Nucleus accumbens (tissue), 56 donors: ENCODE measurements around the gene PRR3.

ENCODE experiments used
- DNase-seq, 56 donors: peaks; one replicate each; lab custom pipeline; 2025; lab: John Stamatoyannopoulos, UW

PRR3 gene

GRCh38 chr6:30533460-30534294 is 23.4 kb upstream of the PRR3 start:
- DNase-seq = no peak

DNA sequence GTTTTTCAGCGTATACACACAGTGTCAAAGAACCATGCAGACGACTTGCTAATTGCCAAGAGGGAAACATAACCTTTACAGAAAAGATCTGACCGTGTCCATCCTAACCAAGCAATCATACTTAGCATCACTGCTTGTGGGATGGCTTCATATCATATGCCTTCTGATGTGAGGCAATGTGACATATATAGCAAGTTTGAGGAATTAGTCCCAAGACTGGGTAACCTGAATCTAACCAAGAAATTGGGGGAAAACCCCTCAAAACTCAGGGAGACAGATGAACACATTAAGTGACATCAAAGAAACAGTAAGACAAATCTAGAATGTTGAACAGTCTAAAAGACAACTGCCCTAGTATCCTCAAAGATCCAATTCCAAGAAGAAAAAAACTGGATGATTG is 19.2 kb upstream of the PRR3 start:
- DNase-seq = no peak

GRCh38 chr6:30541515-30542403 is 15.3 kb upstream of the PRR3 start:
- peak in 47 of 56 donors; percentile 9 to 81 (median 49) for DNase-seq

GRCh38 chr6:30542404-30542725 is 14.7 kb upstream of the PRR3 start:
- no peak for DNase-seq

DNA sequence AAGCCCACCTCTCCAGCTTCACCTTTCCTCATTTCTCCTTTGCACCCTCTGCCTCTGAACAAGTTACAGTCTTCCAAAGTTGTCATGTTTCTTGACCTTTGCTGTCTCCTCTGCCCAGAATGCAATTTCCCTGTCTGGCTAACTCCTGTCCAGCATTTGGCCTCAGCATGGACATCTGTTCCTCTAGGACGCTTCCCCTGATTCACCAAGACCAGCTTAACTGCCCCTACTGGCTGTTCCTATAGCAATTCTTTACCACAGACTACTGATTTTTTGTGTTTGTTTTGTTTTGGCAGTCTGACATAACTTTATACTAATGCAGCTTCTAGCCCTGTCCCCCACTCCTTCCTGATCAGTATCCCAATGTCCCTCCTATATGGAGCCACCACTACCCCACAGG is 14.2 kb upstream of the PRR3 start:
- DNase-seq = no peak

DNA sequence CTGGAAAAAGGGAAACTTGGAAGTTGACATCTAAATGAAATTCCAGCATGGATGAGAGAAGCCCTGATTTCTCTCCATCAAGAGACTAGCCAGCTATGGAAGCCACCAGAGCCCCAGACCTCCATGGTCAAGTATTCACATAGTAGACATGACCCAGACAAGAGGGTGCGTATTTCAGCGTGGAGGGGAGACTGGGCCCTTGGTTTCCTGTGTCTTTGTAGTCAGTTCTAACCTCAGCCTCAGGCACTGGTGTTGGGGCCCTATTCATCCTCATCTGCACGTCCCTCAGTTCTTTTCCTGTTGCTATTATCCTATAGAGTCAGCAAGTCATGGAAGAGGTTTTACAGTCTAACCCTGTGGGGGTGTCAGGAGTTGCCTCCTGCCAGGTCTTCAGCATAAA is 13.3 kb upstream of the PRR3 start:
- DNase-seq = no peak

GRCh38 chr6:30544666-30545272 is 12.3 kb upstream of the PRR3 start:
- DNase-seq = peak in 2 of 56 donors; percentile 11 to 24

DNA sequence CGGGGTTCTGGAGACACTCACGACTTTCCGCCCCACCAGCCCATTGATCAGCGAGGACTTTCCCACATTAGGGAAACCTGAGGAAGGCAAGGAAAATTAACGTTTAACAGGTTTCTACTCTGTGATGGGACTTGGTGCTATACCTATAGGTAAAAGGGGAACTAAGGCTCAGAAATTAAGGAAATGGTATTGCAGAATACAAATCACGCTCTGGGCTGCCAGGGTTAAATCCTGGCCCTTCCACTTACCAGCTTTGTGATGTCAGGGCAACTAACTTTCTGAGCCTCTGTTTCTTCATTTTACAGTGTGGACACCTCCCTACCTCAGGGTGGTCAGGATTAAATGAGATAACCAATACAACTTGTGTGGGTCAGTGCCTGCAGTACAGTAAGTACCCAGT is 9.6 kb upstream of the PRR3 start:
- DNase-seq = no peak

GRCh38 chr6:30548375-30548774 is 8.7 kb upstream of the PRR3 start:
- DNase-seq = no peak

- DNase-seq = no peak
These were observed 2.7 kb upstream of the PRR3 start for GRCh38 chr6:30554404-30554803.

DNA sequence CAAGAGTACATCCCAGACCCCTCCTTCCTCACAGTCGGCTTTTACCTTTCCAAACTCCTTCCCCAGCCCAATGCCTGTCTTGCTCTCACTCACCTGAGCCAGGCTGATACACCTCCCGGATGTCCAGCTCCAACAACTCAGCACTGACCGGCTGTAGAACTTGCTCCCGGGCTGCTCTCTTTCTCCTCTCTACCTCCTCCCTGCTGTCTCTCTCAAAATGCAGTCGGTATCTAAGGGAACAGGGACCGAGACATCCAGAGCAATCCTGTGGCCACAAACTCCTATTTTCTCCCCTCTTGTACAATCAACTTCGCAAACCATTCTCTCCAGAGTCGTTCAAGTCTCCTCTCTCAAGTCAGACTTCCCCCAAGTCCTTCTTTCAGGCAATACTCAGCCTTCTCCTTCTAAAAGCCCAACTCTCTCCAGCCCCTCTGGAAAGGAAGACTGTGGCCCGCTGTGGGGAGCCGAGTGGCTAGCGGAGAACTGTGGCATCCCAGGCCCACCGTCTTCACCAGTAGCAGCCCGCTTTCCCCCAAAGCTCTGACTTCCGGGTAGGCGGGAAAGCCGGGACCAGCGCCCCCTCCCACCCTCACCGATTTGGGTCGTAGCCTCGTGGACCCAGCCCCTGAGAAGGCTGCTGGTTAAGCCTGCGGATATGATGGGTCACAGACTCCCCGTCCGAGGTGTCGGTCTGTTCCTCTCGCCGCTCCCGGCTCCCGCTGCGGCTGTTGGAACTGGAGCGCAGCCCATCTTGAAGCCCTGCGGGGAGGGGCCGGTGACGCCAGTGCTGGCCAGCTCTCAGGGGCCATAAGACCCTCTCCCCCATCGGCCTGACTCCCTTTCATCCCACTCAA is 1.9 kb upstream of the PRR3 start:
- peak in 37 of 56 donors; percentile 24 to 76 (median 55) for DNase-seq

DNA sequence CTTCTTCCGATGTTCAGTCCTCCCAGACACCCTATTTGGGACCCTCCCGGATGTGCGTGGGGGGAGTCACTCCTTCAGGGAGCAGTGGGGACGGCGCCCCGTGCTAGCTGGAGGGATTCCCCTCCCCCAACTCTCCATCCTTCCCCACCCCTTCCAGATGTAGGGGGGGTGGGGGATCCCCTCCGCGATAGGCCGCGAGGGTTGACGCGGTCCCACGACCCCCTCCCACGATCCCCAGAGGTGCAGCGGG is 1.4 kb upstream of the PRR3 start:
- DNase-seq = peak in 20 of 56 donors; percentile 30 to 79 (median 64)

- peak; percentile 48 to 95 (median 87) for DNase-seq
These were observed 809 bp upstream of the PRR3 start, which contains the start of gene GNL1 for GRCh38 chr6:30556066-30556905. GNL1 (minus strand) TSS chr6:30556489; CDS start chr6:30556203, 286 bp downstream.

DNA sequence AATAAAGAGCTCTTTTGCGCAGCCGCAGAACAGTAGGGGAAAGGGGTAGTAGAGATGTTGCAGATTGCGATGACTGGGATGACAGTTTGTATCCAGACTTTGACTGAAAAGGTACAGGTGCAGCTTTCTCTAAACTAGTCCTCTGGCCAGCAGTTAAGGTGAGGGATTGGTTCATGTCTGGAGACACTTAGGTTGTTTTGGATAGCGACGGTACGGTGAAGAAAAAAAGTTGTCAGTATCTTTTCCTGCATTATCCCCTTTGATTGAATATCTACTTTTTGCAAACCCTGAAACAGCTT is 537 bp downstream of the PRR3 start:
- DNase-seq = no peak

- DNase-seq = no peak
These were observed 3.8 kb downstream of the PRR3 start for GRCh38 chr6:30560930-30561329.

DNA sequence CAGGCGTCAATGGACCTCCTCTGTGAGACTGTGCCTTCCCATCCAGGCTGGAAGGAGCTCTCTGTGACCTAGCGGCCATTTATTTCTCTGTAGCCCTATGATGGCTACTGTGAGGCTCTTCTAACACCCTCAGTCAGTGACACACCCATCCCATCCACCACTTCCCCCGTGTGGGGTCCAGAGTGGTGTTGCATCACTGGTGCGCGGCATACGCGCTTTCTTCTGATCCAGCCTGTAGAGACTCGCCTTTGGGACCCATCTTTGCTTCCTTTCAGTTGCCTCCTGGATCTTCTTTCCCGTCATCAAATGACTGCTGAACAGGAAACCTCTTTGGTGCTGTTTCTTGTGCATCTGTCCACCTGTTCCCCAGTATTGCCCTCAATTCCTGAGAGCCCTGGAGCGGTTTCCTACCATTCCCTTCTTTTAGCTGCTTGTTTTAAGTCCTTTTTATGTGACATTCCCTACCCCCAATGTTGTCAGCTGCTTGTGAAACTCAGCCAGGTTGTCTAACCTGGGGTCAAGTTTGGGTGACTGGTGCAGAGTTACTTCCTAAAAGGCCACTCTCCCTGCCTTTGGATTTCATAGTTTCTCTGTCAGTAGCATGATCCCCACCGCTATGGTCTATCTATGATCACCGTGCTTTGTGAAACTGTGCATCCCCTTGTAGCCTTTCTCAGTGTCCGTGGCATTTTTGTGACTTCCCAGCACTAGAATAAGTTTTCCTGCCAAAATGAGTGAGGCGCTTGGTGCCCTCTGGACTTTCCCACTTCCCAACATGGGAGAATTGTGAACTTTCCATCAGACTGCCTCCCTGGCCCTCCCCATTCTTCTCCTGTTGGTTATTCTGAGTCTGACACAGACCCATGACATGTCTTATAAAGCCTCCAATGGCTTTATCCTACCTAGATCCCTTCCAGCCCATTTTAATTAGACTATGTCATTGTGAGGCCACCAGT is 5.7 kb downstream of the PRR3 start:
- DNase-seq = no peak

DNA sequence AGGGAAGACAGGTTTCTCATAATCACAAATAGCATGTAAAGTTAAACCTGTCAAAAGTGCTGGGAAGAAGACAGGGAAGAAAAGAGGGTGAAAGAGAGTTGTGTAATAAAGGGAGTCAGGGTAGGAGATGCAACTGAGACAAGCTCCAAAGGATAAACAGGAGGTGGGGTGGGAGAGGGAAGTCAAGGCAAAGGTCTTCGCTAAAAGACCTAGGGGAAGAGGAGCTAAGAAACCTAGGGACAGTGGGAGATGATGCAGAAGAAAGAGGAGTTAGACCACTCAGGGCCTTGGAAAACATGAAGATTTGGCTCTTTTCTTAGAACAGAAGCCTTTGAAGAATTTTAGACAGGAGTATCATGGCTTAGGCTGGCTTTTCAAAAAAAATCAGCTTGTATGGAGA is 7.0 kb downstream of the PRR3 start:
- no peak for DNase-seq

- DNase-seq = no peak
These were observed 8.7 kb downstream of the PRR3 start for GRCh38 chr6:30565772-30566171.

DNA sequence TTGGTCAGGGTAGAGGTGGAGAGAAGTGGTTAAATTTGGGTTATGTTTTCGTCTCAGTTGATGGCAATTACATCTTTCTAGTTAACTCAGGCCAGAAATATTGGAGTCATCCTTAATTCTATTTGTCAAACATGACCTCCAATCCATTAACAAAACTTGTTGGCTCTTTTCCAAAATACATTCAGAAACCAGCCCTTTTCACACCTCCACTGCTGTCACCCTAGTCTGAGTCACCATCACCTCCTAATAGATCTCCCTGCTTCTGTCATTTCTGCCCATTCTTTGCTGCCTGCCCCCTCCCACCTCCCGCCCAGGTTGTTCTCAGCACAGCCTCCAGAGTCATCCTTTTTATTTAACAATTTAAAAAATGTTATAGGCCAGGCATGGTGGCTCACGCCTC is 11.2 kb downstream of the PRR3 start:
- DNase-seq = peak in 27 of 56 donors; percentile 3 to 63 (median 38)
